Measurements from ENCODE around the gene SLC12A6.

SLC12A6 gene

DNA sequence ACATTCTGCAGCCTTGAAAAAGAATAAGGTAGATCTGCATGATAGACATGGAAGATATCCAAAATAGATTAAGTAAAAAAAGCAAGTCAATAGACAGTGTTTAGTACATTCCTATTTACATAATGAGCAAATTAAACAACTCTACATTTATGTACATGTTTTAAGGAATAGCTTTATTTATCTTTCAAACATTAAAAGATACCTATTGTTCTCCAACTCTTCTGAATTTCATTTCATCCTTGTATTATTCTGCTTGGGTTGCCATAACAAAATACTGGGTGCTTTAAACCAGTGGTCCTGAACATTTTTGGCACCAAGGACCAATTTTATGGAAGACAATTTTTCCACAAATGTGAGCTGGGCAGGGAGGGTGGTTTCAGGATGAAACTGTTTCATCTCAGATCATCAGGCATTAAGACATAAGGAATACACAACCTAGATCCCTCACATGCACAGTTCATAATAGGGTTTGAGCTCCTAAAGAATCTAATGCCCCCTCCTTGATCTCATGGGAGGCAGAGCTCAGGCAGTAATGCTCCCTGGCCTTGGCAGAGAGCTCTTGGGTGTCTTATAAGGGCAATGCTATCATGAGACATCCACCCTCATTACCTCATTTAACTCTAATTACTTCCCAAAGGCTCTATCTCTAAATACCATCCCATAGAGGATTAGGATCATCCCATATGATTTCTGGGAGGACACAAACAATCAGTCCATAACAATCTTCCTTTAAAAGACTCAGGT is 120.9 kb downstream of the SLC12A6 start:
- Histone ChIP-seq H4K20me1 (ENCODE audit: low read depth, low read length) (no peaks in the 10 kb centered on the region), H3K4me2 (ENCODE audit: low read depth, low read length, poor library complexity, severe bottlenecking) (no peak overlapping the region), H3K27me3 (ENCODE audit: low read length) (no peaks in the 10 kb centered on the region), H3K9ac (ENCODE audit: low read length) (no peak overlapping the region), H3K9me3 (ENCODE audit: insufficient read depth, low read length) (no peaks in the 10 kb centered on the region), H3K36me3 (ENCODE audit: low read length) (no peaks in the 10 kb centered on the region), H2AFZ (ENCODE audit: low read depth, low read length, severe bottlenecking) (no peak overlapping the region), H3K9me2 (replicated peaks; ENCODE audit: insufficient read depth, low read length) (no peaks in the 10 kb centered on the region), H3F3A (ENCODE audit: insufficient read depth) (no peaks in the 10 kb centered on the region), H3K79me2 (ENCODE audit: insufficient read depth, low read length) (no peaks in the 10 kb centered on the region), H3K4me3 (ENCODE audit: insufficient read depth, low read length, poor library complexity, severe bottlenecking) (no peak overlapping the region), H3K27ac (ENCODE audit: low read depth, low read length) (no peak overlapping the region)
- TF ChIP-seq EZH2phosphoT487 (conservative IDR thresholded peaks at IDR 0.05; ENCODE audit: low read length), result no peak

DNA sequence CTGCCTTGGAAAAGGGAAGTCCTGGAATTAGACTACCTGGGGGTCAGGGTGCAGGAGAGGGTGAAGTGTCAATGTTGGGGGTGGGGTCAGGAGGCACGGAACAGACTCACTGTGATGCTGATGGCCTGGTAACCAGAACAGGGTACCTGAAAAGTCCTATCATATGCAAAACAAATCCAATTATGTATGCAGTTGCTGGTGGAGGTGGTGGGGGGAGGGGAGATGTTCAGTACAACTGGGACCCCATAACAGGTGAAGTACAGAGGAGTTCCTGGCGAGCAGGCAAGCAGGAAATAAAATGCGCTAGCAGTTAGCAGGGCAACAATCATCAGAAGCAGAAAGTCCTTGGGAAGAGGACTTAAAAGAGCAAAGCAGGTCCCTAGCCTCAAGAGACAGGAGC is 123.4 kb downstream of the SLC12A6 start:
- no peaks in the 10 kb centered on the region for H3K9me2 ChIP-seq (replicated peaks; ENCODE audit: insufficient read depth, low read length)
- no peaks in the 10 kb centered on the region for H3K9me3 ChIP-seq (ENCODE audit: insufficient read depth, low read length)
- no peak overlapping the region for H3K4me3 ChIP-seq (ENCODE audit: insufficient read depth, low read length, poor library complexity, severe bottlenecking)
- no peak overlapping the region for H2AFZ ChIP-seq (ENCODE audit: low read depth, low read length, severe bottlenecking)
- H3K4me2 ChIP-seq (ENCODE audit: low read depth, low read length, poor library complexity, severe bottlenecking), result no peak overlapping the region
- no peak overlapping the region for H3K9ac ChIP-seq (ENCODE audit: low read length)
- no peaks in the 10 kb centered on the region for H3F3A ChIP-seq (ENCODE audit: insufficient read depth)
- H3K27ac ChIP-seq (ENCODE audit: low read depth, low read length), result no peak overlapping the region
- H3K79me2 ChIP-seq (ENCODE audit: insufficient read depth, low read length), result peaks cover 4% of the 10 kb centered on the region
- no peaks in the 10 kb centered on the region for H4K20me1 ChIP-seq (ENCODE audit: low read depth, low read length)
- no peaks in the 10 kb centered on the region for H3K27me3 ChIP-seq (ENCODE audit: low read length)
- no peaks in the 10 kb centered on the region for H3K36me3 ChIP-seq (ENCODE audit: low read length)
- TF ChIP-seq, protein P1, sequence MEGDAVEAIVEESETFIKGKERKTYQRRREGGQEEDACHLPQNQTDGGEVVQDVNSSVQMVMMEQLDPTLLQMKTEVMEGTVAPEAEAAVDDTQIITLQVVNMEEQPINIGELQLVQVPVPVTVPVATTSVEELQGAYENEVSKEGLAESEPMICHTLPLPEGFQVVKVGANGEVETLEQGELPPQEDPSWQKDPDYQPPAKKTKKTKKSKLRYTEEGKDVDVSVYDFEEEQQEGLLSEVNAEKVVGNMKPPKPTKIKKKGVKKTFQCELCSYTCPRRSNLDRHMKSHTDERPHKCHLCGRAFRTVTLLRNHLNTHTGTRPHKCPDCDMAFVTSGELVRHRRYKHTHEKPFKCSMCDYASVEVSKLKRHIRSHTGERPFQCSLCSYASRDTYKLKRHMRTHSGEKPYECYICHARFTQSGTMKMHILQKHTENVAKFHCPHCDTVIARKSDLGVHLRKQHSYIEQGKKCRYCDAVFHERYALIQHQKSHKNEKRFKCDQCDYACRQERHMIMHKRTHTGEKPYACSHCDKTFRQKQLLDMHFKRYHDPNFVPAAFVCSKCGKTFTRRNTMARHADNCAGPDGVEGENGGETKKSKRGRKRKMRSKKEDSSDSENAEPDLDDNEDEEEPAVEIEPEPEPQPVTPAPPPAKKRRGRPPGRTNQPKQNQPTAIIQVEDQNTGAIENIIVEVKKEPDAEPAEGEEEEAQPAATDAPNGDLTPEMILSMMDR (IDR thresholded peaks at IDR 0.05; ENCODE audit: insufficient read depth, low read length, poor library complexity, severe bottlenecking), result no peak
- TF ChIP-seq EZH2phosphoT487 (conservative IDR thresholded peaks at IDR 0.05; ENCODE audit: low read length), result no peak

DNA sequence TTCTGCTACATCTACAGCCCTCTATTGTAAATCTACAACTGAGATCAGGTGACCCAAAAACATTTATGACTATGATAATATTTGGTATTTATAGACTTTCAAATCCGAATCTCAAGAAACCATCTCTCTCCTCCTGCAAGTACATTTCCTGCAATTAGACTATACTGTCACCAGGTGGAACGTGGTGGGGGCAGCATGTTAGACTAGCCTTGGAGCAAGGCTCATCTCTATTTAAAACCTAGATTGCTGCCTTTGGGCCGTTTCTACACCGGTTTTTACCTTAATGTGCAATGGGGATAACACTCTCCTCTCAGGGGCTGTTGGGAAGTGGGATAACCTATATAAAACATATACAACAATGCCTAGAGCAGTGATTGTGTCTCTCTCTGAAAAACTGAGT is 123.9 kb downstream of the SLC12A6 start:
- Histone ChIP-seq H4K20me1 (ENCODE audit: low read depth, low read length) (no peaks in the 10 kb centered on the region), H3K27ac (ENCODE audit: low read depth, low read length) (no peak overlapping the region), H3K9me2 (replicated peaks; ENCODE audit: insufficient read depth, low read length) (no peaks in the 10 kb centered on the region), H3K9ac (ENCODE audit: low read length) (no peak overlapping the region), H3K9me3 (ENCODE audit: insufficient read depth, low read length) (no peaks in the 10 kb centered on the region), H3K4me2 (ENCODE audit: low read depth, low read length, poor library complexity, severe bottlenecking) (no peak overlapping the region), H2AFZ (ENCODE audit: low read depth, low read length, severe bottlenecking) (no peak overlapping the region), H3K79me2 (ENCODE audit: insufficient read depth, low read length) (peaks cover 8% of the 10 kb centered on the region), H3K27me3 (ENCODE audit: low read length) (no peaks in the 10 kb centered on the region), H3K36me3 (ENCODE audit: low read length) (no peaks in the 10 kb centered on the region), H3K4me3 (ENCODE audit: insufficient read depth, low read length, poor library complexity, severe bottlenecking) (no peak overlapping the region), H3F3A (ENCODE audit: insufficient read depth) (no peaks in the 10 kb centered on the region)
- no peak for TF ChIP-seq EZH2phosphoT487 (conservative IDR thresholded peaks at IDR 0.05; ENCODE audit: low read length)
- TF ChIP-seq, protein P1 (IDR thresholded peaks at IDR 0.05; ENCODE audit: insufficient read depth, low read length, poor library complexity, severe bottlenecking), result no peak
